Astrocyte of the cerebellum (primary cell): ENCODE data around the gene KIRREL1.

Experiments used
- DNase-seq: peaks from one replicate; pipeline ENCODE4 v3.0.0-alpha.2; 2011; ENCODE audit warnings: low read depth
- H3K4me3 ChIP-seq: 2 replicates; pipeline ENCODE4 v1.5.1; 2011; ENCODE audit warnings: mild to moderate bottlenecking, low read depth, low read length, moderate library complexity
- CTCF ChIP-seq: IDR thresholded peaks from 2 replicates; pipeline ENCODE4 v1.5.1; 2012; ENCODE audit warnings: low read length, low read depth, moderate library complexity, mild to moderate bottlenecking; ENCODE audit errors: missing control alignments
- in situ Hi-C: cut with HindIII; loops from 2 replicates; pipeline ENCODE4 v1.10.0; 2017; ENCODE audit warnings: low sequenced_read_pairs

KIRREL1 gene

GRCh38 chr1:158054721-158055120 lies 61.3 kb downstream of the KIRREL1 start:
- in situ Hi-C loops = no loop called here
- DNase-seq = no peak
- H3K4me3 ChIP-seq = no peak overlapping the region
- no peak for TF ChIP-seq CTCF

GRCh38 chr1:158055854-158056253 lies 62.4 kb downstream of the KIRREL1 start:
- no peak overlapping the region for H3K4me3 ChIP-seq
- no peak for TF ChIP-seq CTCF
- no peak for DNase-seq
- in situ Hi-C loops = no loop called here

GRCh38 chr1:158056498-158056897 lies 63.1 kb downstream of the KIRREL1 start:
- no peak for TF ChIP-seq CTCF
- in situ Hi-C loops = no loop called here
- no peak for DNase-seq
- no peak overlapping the region for H3K4me3 ChIP-seq

GRCh38 chr1:158058237-158058985 lies 65.0 kb downstream of the KIRREL1 start:
- in situ Hi-C loops = no loop called here
- no peak overlapping the region for H3K4me3 ChIP-seq
- no peak for DNase-seq
- TF ChIP-seq CTCF = no peak

- no peak for DNase-seq
- in situ Hi-C loops = loop anchor here (5.0 kb wide), 1 partner anchor 63 kb away; no protein-coding TSS in a partner anchor
- no peak for TF ChIP-seq CTCF
Measured at GRCh38 chr1:158059984-158060383, 66.5 kb downstream of the KIRREL1 start.

GRCh38 chr1:158062174-158062573 lies 68.7 kb downstream of the KIRREL1 start:
- TF ChIP-seq CTCF = no peak
- no peak for DNase-seq
- in situ Hi-C loops = loop anchor here (5.0 kb wide), 1 partner anchor 65 kb away; no protein-coding TSS in a partner anchor
- H3K4me3 ChIP-seq = no peak overlapping the region

More at GRCh38 chr1:158059984-158060383, 66.5 kb downstream of the KIRREL1 start:
- H3K4me3 ChIP-seq = no peak overlapping the region

GRCh38 chr1:158067662-158068061 lies 74.2 kb downstream of the KIRREL1 start:
- no peak for DNase-seq
- in situ Hi-C loops = no loop called here
- no peak overlapping the region for H3K4me3 ChIP-seq
- no peak for TF ChIP-seq CTCF
